H1 (cell line): Measurements from ENCODE around the gene RNF141. TPM values are rescaled to one million over a fixed set of nuclear protein-coding genes. Genes with fewer than 3 reads are reported as not detected.

Experiments
- CTCF ChIA-PET: fragments of 300-600 bp; sonication (Branson Sonifier 250); formaldehyde crosslinking; loops from one replicate; lab custom pipeline; 2021; ENCODE audit not compliant: partially characterized antibody; lab: Charles Lee
- POLR2A ChIA-PET: fragments of 300-600 bp; sonication (Branson Sonifier 250); formaldehyde crosslinking; loops from one replicate; lab custom pipeline; 2021; ENCODE audit warnings: inconsistent platforms; ENCODE audit not compliant: partially characterized antibody; lab: Charles Lee
- DNase-seq, 2 experiments: peaks; one replicate each; pipeline versions ENCODE4 v3.0.0 to v3.0.0-alpha.2; 2010 to 2022; ENCODE audit warnings: low spot score in 2 of 2, low read depth in 1 of 2, mixed read lengths in 1 of 2
- FAIRE-seq: peaks from 2 replicates; lab custom pipeline; 2011; peaks lifted over from hg19 to GRCh38; lab: Jason Lieb, UNC
- H2AFZ ChIP-seq: 2 replicates; pipeline ENCODE4 v1.8.1; 2012; ENCODE audit warnings: low read length, inconsistent platforms
- H2AK5ac ChIP-seq: 2 replicates; pipeline ENCODE4 v1.6.1; 2013; ENCODE audit warnings: low read depth, low read length
- H2BK120ac ChIP-seq: replicated peaks from 2 replicates; pipeline ENCODE3; 2013; ENCODE audit warnings: low read depth, low read length, inconsistent platforms
- H2BK12ac ChIP-seq: 2 replicates; pipeline ENCODE4 v1.6.1; 2013; ENCODE audit warnings: low read depth, low read length
- H2BK15ac ChIP-seq: 2 replicates; pipeline ENCODE4 v1.6.1; 2013; ENCODE audit warnings: low read length
- H2BK20ac ChIP-seq: 2 replicates; pipeline ENCODE4 v1.6.1; 2013; ENCODE audit warnings: low read length
- H2BK5ac ChIP-seq: 2 replicates; pipeline ENCODE4 v1.6.1; 2013; ENCODE audit warnings: low read depth, low read length
- H3K14ac ChIP-seq: 2 replicates; pipeline ENCODE4 v1.6.1; 2013; ENCODE audit warnings: inconsistent platforms; ENCODE audit not compliant: insufficient read length
- H3K18ac ChIP-seq: 2 replicates; pipeline ENCODE4 v1.6.1; 2013; ENCODE audit warnings: low read length; ENCODE audit errors: extremely low read depth
- H3K23ac ChIP-seq: 2 replicates; pipeline ENCODE4 v1.6.1; 2013; ENCODE audit warnings: inconsistent platforms; ENCODE audit not compliant: insufficient read length
- H3K23me2 ChIP-seq: 2 replicates; pipeline ENCODE4 v1.6.1; 2013; ENCODE audit warnings: low read depth, low read length
- H3K27ac ChIP-seq: 2 replicates; pipeline ENCODE4 v1.6.1; 2011; ENCODE audit warnings: low read depth, low read length, inconsistent platforms
- H3K27me3 ChIP-seq, 4 experiments: replicated peaks in 1 of 4; 1 replicate in 1 of 4; 2 replicates in 3 of 4; pipeline versions ENCODE4 v1.6.1 to v1.8.1; 2011 to 2013; ENCODE audit warnings: low read length in 3 of 4, mild to moderate bottlenecking in 3 of 4, inconsistent platforms in 2 of 4, mixed read lengths in 2 of 4, moderate library complexity in 1 of 4; ENCODE audit not compliant: control insufficient read depth in 3 of 4, insufficient read depth in 3 of 4; ENCODE audit errors: extremely low read depth in 1 of 4
- H3K36me3 ChIP-seq, 4 experiments: 2 replicates each; pipeline versions ENCODE4 v1.6.1 to v1.8.1; 2011 to 2013; ENCODE audit warnings: mild to moderate bottlenecking in 4 of 4, low read length in 3 of 4, moderate library complexity in 2 of 4, control low read depth in 1 of 4, inconsistent platforms in 1 of 4; ENCODE audit not compliant: insufficient read depth in 4 of 4, control insufficient read depth in 2 of 4
- H3K4ac ChIP-seq: replicated peaks from 2 replicates; pipeline ENCODE3; 2013; ENCODE audit warnings: low read length, low read depth, mixed read lengths, inconsistent platforms; ENCODE audit not compliant: insufficient read length
- H3K4me1 ChIP-seq, 4 experiments: replicated peaks in 1 of 4; 1 replicate in 1 of 4; 2 replicates in 3 of 4; pipeline versions ENCODE4 v1.6.1 to v1.8.1; 2011 to 2013; ENCODE audit warnings: low read length in 3 of 4, inconsistent platforms in 2 of 4, mixed read lengths in 1 of 4; ENCODE audit not compliant: insufficient read depth in 4 of 4, control insufficient read depth in 3 of 4
- H3K4me2 ChIP-seq, 2 experiments: 2 replicates each; pipeline versions ENCODE4 v1.6.1 to v1.8.1; 2011 to 2013; ENCODE audit warnings: low read depth in 2 of 2, low read length in 2 of 2, control low read depth in 1 of 2, inconsistent platforms in 1 of 2, mild to moderate bottlenecking in 1 of 2; ENCODE audit not compliant: insufficient read depth in 1 of 2
- H3K4me3 ChIP-seq, 4 experiments: fragments of 200-600, 300-600 bp in 1 of 4; sonication (generic), shearing (Covaris generic), sonication (Bioruptor Twin) in 1 of 4; 2 replicates each; pipeline versions ENCODE4 v1.5.1 to v1.8.1; 2011 to 2016; ENCODE audit warnings: low read length in 4 of 4, low read depth in 3 of 4, control low read depth in 2 of 4, inconsistent platforms in 2 of 4, mild to moderate bottlenecking in 2 of 4, mixed read lengths in 1 of 4, moderate library complexity in 1 of 4; ENCODE audit not compliant: insufficient read depth in 2 of 4; ENCODE audit errors: extremely low read depth in 1 of 4
- H3K56ac ChIP-seq: replicated peaks from 2 replicates; pipeline ENCODE3; 2013; ENCODE audit warnings: low read depth, mild to moderate bottlenecking, mixed read lengths, low read length, inconsistent platforms; ENCODE audit not compliant: insufficient read length
- H3K79me1 ChIP-seq: 2 replicates; pipeline ENCODE4 v1.6.1; 2013; ENCODE audit warnings: low read depth, low read length, control low read depth
- H3K79me2 ChIP-seq, 2 experiments: 2 replicates each; pipeline versions ENCODE4 v1.6.1 to v1.8.1; 2012 to 2013; ENCODE audit warnings: low read length in 2 of 2, mild to moderate bottlenecking in 2 of 2, inconsistent platforms in 1 of 2; ENCODE audit not compliant: insufficient read depth in 2 of 2, control insufficient read depth in 1 of 2
- H3K9ac ChIP-seq, 4 experiments: replicated peaks in 1 of 4; 1 replicate in 1 of 4; 2 replicates in 3 of 4; pipeline versions ENCODE4 v1.6.1 to v1.8.1; 2011 to 2013; ENCODE audit warnings: low read depth in 3 of 4, low read length in 3 of 4, control low read depth in 2 of 4, mild to moderate bottlenecking in 2 of 4, moderate library complexity in 2 of 4, inconsistent platforms in 1 of 4; ENCODE audit errors: extremely low read depth in 1 of 4
- H3K9me3 ChIP-seq, 2 experiments: 2 replicates each; pipeline versions ENCODE4 v1.6.1 to v1.8.1; 2012 to 2013; ENCODE audit warnings: mild to moderate bottlenecking in 2 of 2, moderate library complexity in 2 of 2, control low read depth in 1 of 2, inconsistent platforms in 1 of 2, low read depth in 1 of 2, low read length in 1 of 2, mixed read lengths in 1 of 2; ENCODE audit not compliant: insufficient read depth in 2 of 2
- H4K20me1 ChIP-seq, 2 experiments: replicated peaks in 1 of 2; 2 replicates each; pipeline versions ENCODE3 to v1.8.1; 2011 to 2013; ENCODE audit warnings: inconsistent platforms in 2 of 2, low read length in 2 of 2, mild to moderate bottlenecking in 1 of 2; ENCODE audit not compliant: insufficient read depth in 2 of 2, control insufficient read depth in 1 of 2
- H4K5ac ChIP-seq: 2 replicates; pipeline ENCODE4 v1.6.1; 2013; ENCODE audit warnings: low read length, low read depth, mixed read lengths, inconsistent platforms; ENCODE audit not compliant: insufficient read length
- H4K8ac ChIP-seq: 2 replicates; pipeline ENCODE4 v1.8.0; 2013; ENCODE audit warnings: mild to moderate bottlenecking, moderate library complexity, low read length, inconsistent platforms; ENCODE audit not compliant: insufficient read depth; ENCODE audit errors: extremely low read depth
- H4K91ac ChIP-seq: replicated peaks from 2 replicates; pipeline ENCODE3; 2013; ENCODE audit warnings: low read length, mixed read lengths, inconsistent platforms; ENCODE audit not compliant: insufficient read length
- NRF1 ChIP-seq: IDR thresholded peaks from 2 replicates; pipeline ENCODE4 v1.6.1; 2011; ENCODE audit warnings: mild to moderate bottlenecking, low read depth, low read length, improper control_type of control experiment
- RBBP5 ChIP-seq: IDR thresholded peaks from 2 replicates; pipeline ENCODE4 v1.7.1; 2012; ENCODE audit warnings: low read depth, mild to moderate bottlenecking, inconsistent platforms, low read length, moderate library complexity, borderline replicate concordance
- WGBS, 2 experiments: shearing (Covaris generic) in 1 of 2; methylation state at CpG; one replicate each; pipeline versions ENCODE4 v1.1.6 to v1.1.7; 2013 to 2015; ENCODE audit warnings: low lambda C conversion rate in 2 of 2, mixed read lengths in 2 of 2, inconsistent platforms in 1 of 2, low coverage in 1 of 2, missing lambda C conversion rate in 1 of 2; ENCODE audit not compliant: insufficient replicate concordance in 2 of 2, insufficient coverage in 1 of 2, insufficient read length in 1 of 2; ENCODE audit errors: extremely low coverage in 1 of 2, missing lambda C conversion rate in 1 of 2; 5-methylcytosine and 5-hydroxymethylcytosine counted together
- polyA plus RNA-seq, 7 experiments: library from polyadenylated mRNA; depleted of rRNA in 3 of 7; stranded (reverse) in 5 of 7; unstranded in 2 of 7; fragments of >200 nt in 5 of 7; fragments of 200-250 nt in 2 of 7; gene quantifications; 1 replicate in 5 of 7; 2 replicates in 1 of 7; 4 replicates in 1 of 7; pipeline versions ENCODE4 v1.2.1 to v1.2.3, GENCODE V29; 2011 to 2013; ENCODE audit warnings: missing spikeins in 2 of 7, mixed read lengths in 2 of 7
- total RNA-seq: library from RNA; stranded (reverse); fragmentation: NEBNext Ultra II Directional; extraction: Animal tissue kit (Norgen Biotek cat#: 25700); gene quantifications from 2 replicates; pipeline ENCODE4 v1.2.1, GENCODE V29; 2021

RNF141 gene
- total and polyA plus RNA-seq, 2 of the 8 experiments (the other 6 are each of a cell fraction or from before 2014, with no cell fraction given): 8.5 to 22.8 TPM

- Histone ChIP-seq H2AFZ (no peak overlapping the region), H3K4ac (no peak overlapping the region), H4K5ac (no peak overlapping the region), H3K79me1 (no peaks in the 10 kb centered on the region), H3K56ac (no peak overlapping the region), H2BK20ac (no peak overlapping the region), H4K91ac (no peak overlapping the region), H3K9ac (no peak overlapping the region), H3K79me2 (no peaks in the 10 kb centered on the region), H2BK15ac (no peak overlapping the region), H3K18ac (no peak overlapping the region), H4K20me1 (no peaks in the 10 kb centered on the region), H2BK5ac (no peak overlapping the region), H3K4me2 (no peak overlapping the region), H3K27ac (no peak overlapping the region), H3K4me1 (no peaks in the 10 kb centered on the region), H3K23ac (no peak overlapping the region), H2AK5ac (no peak overlapping the region), H3K27me3 (no peaks in the 10 kb centered on the region), H3K4me3 (no peak overlapping the region), H2BK12ac (no peak overlapping the region), H4K8ac (no peak overlapping the region), H2BK120ac (no peak overlapping the region), H3K36me3 (peaks cover 0 to 8% (median 3%) of the 10 kb centered on the region in 4 experiments; a peak in 3 of 8 replicates), H3K14ac (no peak overlapping the region), H3K9me3 (no peaks in the 10 kb centered on the region), H3K23me2 (no peaks in the 10 kb centered on the region)
- DNase-seq (no peak), FAIRE-seq (no peak)
- POLR2A ChIA-PET: no interaction called here
- CTCF ChIA-PET: interaction anchor here (1.2 kb wide), 2 partner anchors 10 to 71 kb away, joined by 4 to 5 read pairs; no protein-coding TSS in a partner anchor
- 89% methylated on average over 2 of the region's 2 CpGs; no CpG with 5 or more reads in 1 of the 2 experiments for WGBS, 2 experiments
- no peak for TF ChIP-seq RBBP5
- TF ChIP-seq NRF1: no peak
These were observed 18.1 kb downstream of the RNF141 start for GRCh38 chr11:10522921-10523320.
